ENCODE measurements around the gene CYP1B1. TPM values are rescaled to one million over a fixed set of nuclear protein-coding genes. Genes with fewer than 3 reads are reported as not detected.
A peak's percentile ranks its signal among the peaks of the same experiment; 100 is the strongest.
"Not testable (repeated sequence)": the region's sequence is repeated elsewhere in the genome, so short reads cannot be mapped to it uniquely, and the experiment has no call there.

The CYP1B1 gene
- total and polyA plus RNA-seq, 2 donors (not counting 1 experiment from before 2014, with no cell fraction given): 43.2 to 94.1 TPM

DNA sequence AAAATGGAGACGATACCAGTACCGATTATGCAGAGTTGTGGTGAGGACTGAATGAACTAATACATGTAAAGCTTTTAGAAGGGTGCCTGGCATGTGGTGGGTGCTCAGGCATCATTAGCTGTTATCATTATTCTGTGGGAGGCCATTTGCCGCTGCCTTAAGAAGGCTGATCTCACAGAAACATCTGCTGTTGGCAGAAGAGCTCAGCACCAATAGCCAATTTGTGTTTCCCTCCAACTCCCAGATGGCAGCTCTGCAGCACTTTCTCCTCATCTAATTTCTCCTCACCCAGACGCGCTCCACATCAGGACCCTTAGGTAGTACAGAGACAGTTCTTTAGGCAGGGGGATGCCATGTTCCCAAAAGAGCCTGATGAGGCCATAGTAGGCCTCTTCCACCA is 15.8 kb upstream of the CYP1B1 start:
- DNase-seq (ENCODE audit: low read depth in 2 of 2): no peak
- H3K9me3 ChIP-seq (ENCODE audit: control insufficient read depth, insufficient read depth, low read depth, low read length): no peaks in the 10 kb centered on the region
- H3K36me3 ChIP-seq (ENCODE audit: control insufficient read depth, insufficient read depth, low read length): no peaks in the 10 kb centered on the region
- H3K4me3 ChIP-seq (replicated peaks in 1 of 4; ENCODE audit: control extremely low read depth in 1 of 4, insufficient read depth in 1 of 4, low read depth in 3 of 4, low read length in 4 of 4): no peak overlapping the region
- H3K4me1 ChIP-seq (ENCODE audit: control insufficient read depth, extremely low read depth, insufficient read depth, low read length): peaks cover 16% of the 10 kb centered on the region
- H3K9ac ChIP-seq (ENCODE audit: insufficient read depth, low read length): no peak overlapping the region
- peak overlapping the region; percentile 11 for H3K4me2 ChIP-seq (ENCODE audit: extremely low read depth, insufficient read depth, low read length)
- peak overlapping the region; percentile 82 for H3K27ac ChIP-seq (ENCODE audit: insufficient read depth, low read length)
- H4K20me1 ChIP-seq (ENCODE audit: control insufficient read depth, extremely low read depth, insufficient read depth, low read length): no peaks in the 10 kb centered on the region
- no peaks in the 10 kb centered on the region for H3K79me2 ChIP-seq (ENCODE audit: control insufficient read depth, insufficient read depth, low read length)
- peaks cover 5% of the 10 kb centered on the region for H3K27me3 ChIP-seq (ENCODE audit: control insufficient read depth, insufficient read depth, low read length)
- peak overlapping the region; percentile 7 for H2AFZ ChIP-seq (ENCODE audit: low read length)
- TF ChIP-seq, protein P1, sequence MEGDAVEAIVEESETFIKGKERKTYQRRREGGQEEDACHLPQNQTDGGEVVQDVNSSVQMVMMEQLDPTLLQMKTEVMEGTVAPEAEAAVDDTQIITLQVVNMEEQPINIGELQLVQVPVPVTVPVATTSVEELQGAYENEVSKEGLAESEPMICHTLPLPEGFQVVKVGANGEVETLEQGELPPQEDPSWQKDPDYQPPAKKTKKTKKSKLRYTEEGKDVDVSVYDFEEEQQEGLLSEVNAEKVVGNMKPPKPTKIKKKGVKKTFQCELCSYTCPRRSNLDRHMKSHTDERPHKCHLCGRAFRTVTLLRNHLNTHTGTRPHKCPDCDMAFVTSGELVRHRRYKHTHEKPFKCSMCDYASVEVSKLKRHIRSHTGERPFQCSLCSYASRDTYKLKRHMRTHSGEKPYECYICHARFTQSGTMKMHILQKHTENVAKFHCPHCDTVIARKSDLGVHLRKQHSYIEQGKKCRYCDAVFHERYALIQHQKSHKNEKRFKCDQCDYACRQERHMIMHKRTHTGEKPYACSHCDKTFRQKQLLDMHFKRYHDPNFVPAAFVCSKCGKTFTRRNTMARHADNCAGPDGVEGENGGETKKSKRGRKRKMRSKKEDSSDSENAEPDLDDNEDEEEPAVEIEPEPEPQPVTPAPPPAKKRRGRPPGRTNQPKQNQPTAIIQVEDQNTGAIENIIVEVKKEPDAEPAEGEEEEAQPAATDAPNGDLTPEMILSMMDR (conservative IDR thresholded peaks at IDR 0.05 in 1 of 2, IDR thresholded peaks at IDR 0.05 in 1 of 2; ENCODE audit: low read depth in 1 of 2, low read length in 2 of 2): no peak
- no peak for TF ChIP-seq EZH2 (IDR thresholded peaks at IDR 0.05; ENCODE audit: low read length, missing control alignments)

DNA sequence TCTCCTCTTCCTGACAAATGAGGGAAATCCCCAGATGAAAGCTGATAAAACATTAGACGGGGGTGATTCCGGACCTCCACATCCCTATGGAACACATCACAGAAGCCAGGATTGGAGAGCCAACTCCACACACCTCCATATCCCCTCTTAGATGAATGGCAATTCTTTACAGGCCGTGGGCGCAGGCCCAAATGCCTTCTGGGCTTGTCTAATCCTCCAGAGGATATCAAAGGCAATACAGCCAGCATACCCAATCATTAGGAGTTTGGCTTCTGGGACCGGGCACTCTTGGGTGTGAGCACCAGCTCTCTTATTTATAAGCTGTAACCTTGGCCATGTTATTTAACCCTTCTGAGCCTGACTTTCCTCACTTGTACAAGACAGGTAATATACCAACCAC is 15.0 kb upstream of the CYP1B1 start:
- no peaks in the 10 kb centered on the region for H3K9me3 ChIP-seq (ENCODE audit: control insufficient read depth, insufficient read depth, low read depth, low read length)
- no peak overlapping the region for H3K9ac ChIP-seq (ENCODE audit: insufficient read depth, low read length)
- no peaks in the 10 kb centered on the region for H4K20me1 ChIP-seq (ENCODE audit: control insufficient read depth, extremely low read depth, insufficient read depth, low read length)
- no peak for DNase-seq (ENCODE audit: low read depth in 2 of 2)
- TF ChIP-seq, protein P1 (conservative IDR thresholded peaks at IDR 0.05 in 1 of 2, IDR thresholded peaks at IDR 0.05 in 1 of 2; ENCODE audit: low read depth in 1 of 2, low read length in 2 of 2): no peak
- TF ChIP-seq EZH2 (IDR thresholded peaks at IDR 0.05; ENCODE audit: low read length, missing control alignments): no peak
- no peak overlapping the region for H3K4me3 ChIP-seq (replicated peaks in 1 of 4; ENCODE audit: control extremely low read depth in 1 of 4, insufficient read depth in 1 of 4, low read depth in 3 of 4, low read length in 4 of 4)
- peaks cover 13% of the 10 kb centered on the region for H3K4me1 ChIP-seq (ENCODE audit: control insufficient read depth, extremely low read depth, insufficient read depth, low read length)
- no peak overlapping the region for H3K4me2 ChIP-seq (ENCODE audit: extremely low read depth, insufficient read depth, low read length)
- H2AFZ ChIP-seq (ENCODE audit: low read length): no peak overlapping the region
- H3K79me2 ChIP-seq (ENCODE audit: control insufficient read depth, insufficient read depth, low read length): no peaks in the 10 kb centered on the region
- no peak overlapping the region for H3K27ac ChIP-seq (ENCODE audit: insufficient read depth, low read length)
- no peaks in the 10 kb centered on the region for H3K36me3 ChIP-seq (ENCODE audit: control insufficient read depth, insufficient read depth, low read length)
- peaks cover 2% of the 10 kb centered on the region for H3K27me3 ChIP-seq (ENCODE audit: control insufficient read depth, insufficient read depth, low read length)

GRCh38 chr2:38090212-38090611 is 14.3 kb upstream of the CYP1B1 start:
- not testable (repeated sequence) for H3K36me3 ChIP-seq (ENCODE audit: control insufficient read depth, insufficient read depth, low read length); H3K27ac ChIP-seq (ENCODE audit: insufficient read depth, low read length); H3K4me3 ChIP-seq (replicated peaks in 1 of 4; ENCODE audit: control extremely low read depth in 1 of 4, insufficient read depth in 1 of 4, low read depth in 3 of 4, low read length in 4 of 4); H3K79me2 ChIP-seq (ENCODE audit: control insufficient read depth, insufficient read depth, low read length); H3K4me2 ChIP-seq (ENCODE audit: extremely low read depth, insufficient read depth, low read length); H3K27me3 ChIP-seq (ENCODE audit: control insufficient read depth, insufficient read depth, low read length); H3K9me3 ChIP-seq (ENCODE audit: control insufficient read depth, insufficient read depth, low read depth, low read length); H3K9ac ChIP-seq (ENCODE audit: insufficient read depth, low read length); H2AFZ ChIP-seq (ENCODE audit: low read length); H4K20me1 ChIP-seq (ENCODE audit: control insufficient read depth, extremely low read depth, insufficient read depth, low read length)
- peaks cover 13% of the 10 kb centered on the region for H3K4me1 ChIP-seq (ENCODE audit: control insufficient read depth, extremely low read depth, insufficient read depth, low read length)
- DNase-seq (ENCODE audit: low read depth in 2 of 2): peak in 1 of 2 donors; percentile 20

DNA sequence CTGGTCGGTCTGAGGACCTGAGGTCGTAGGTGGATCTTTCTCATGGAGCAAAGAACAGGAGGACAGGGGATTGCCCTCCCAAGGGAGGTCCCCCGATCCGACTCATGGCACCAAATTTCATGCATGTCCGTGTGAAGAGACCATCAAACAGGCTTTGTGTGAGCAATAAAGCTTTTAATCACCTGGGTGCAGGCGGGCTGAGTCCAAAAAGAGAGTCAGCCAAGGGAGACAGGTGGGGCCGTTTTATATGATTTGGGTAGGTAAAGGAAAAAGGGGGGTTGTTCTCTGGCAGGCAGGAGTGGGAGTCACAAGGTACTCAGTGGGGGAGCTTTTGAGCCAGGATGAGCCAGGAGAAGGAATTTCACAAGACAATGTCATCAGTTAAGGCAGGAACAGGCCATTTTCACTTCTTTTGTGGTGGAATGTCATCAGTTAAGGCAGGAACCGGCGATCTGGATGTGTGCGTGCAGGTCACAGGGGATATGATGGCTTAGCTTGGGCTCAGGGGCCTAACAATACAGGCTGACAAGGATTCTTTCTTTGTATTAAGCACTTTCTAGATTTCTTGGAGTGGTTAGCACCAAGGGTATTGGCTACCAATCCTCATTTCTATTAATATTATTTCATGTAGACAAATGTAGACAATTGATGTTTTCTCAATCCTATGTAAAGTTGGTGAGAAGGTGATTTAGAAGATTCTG is 10.2 kb upstream of the CYP1B1 start:
- H3K27me3 ChIP-seq (ENCODE audit: control insufficient read depth, insufficient read depth, low read length); H3K4me1 ChIP-seq (ENCODE audit: control insufficient read depth, extremely low read depth, insufficient read depth, low read length); H3K27ac ChIP-seq (ENCODE audit: insufficient read depth, low read length); H2AFZ ChIP-seq (ENCODE audit: low read length); H3K79me2 ChIP-seq (ENCODE audit: control insufficient read depth, insufficient read depth, low read length); H3K9ac ChIP-seq (ENCODE audit: insufficient read depth, low read length); H4K20me1 ChIP-seq (ENCODE audit: control insufficient read depth, extremely low read depth, insufficient read depth, low read length); H3K36me3 ChIP-seq (ENCODE audit: control insufficient read depth, insufficient read depth, low read length); H3K4me2 ChIP-seq (ENCODE audit: extremely low read depth, insufficient read depth, low read length); H3K4me3 ChIP-seq (replicated peaks in 1 of 4; ENCODE audit: control extremely low read depth in 1 of 4, insufficient read depth in 1 of 4, low read depth in 3 of 4, low read length in 4 of 4); DNase-seq (ENCODE audit: low read depth in 2 of 2); H3K9me3 ChIP-seq (ENCODE audit: control insufficient read depth, insufficient read depth, low read depth, low read length): not testable (repeated sequence)

DNA sequence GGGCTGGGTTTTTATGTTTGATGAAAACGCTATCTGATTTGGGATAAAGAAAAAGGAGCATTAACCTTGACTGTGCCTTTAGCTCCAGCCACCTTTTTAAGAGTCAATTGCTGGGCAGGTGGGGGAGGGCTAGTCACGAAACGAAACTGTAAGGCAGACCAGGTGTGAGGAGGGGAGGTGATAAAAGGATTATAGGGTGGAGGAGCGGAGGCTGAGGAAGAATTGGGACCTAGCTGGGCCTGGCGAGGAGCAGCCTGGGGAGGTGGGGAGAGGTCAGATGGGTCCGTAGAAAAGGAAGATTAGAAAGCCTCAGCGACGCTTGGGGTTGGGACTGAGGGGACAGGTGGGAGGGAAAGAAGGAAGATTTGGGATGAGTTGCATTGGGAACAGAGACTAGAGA is 8.6 kb upstream of the CYP1B1 start:
- not testable (repeated sequence) for H3K4me2 ChIP-seq (ENCODE audit: extremely low read depth, insufficient read depth, low read length); H3K27ac ChIP-seq (ENCODE audit: insufficient read depth, low read length); DNase-seq (ENCODE audit: low read depth in 2 of 2); H3K36me3 ChIP-seq (ENCODE audit: control insufficient read depth, insufficient read depth, low read length); H3K9me3 ChIP-seq (ENCODE audit: control insufficient read depth, insufficient read depth, low read depth, low read length); H4K20me1 ChIP-seq (ENCODE audit: control insufficient read depth, extremely low read depth, insufficient read depth, low read length); H3K4me3 ChIP-seq (replicated peaks in 1 of 4; ENCODE audit: control extremely low read depth in 1 of 4, insufficient read depth in 1 of 4, low read depth in 3 of 4, low read length in 4 of 4); H2AFZ ChIP-seq (ENCODE audit: low read length); H3K9ac ChIP-seq (ENCODE audit: insufficient read depth, low read length); H3K79me2 ChIP-seq (ENCODE audit: control insufficient read depth, insufficient read depth, low read length); H3K4me1 ChIP-seq (ENCODE audit: control insufficient read depth, extremely low read depth, insufficient read depth, low read length); H3K27me3 ChIP-seq (ENCODE audit: control insufficient read depth, insufficient read depth, low read length)
